HepG2 (cell line): ENCODE data around the gene CFH.

Experiments used
- CBFB ChIP-seq: sonication (generic); formaldehyde crosslinking; IDR thresholded peaks from 2 replicates; pipeline ENCODE4 v1.4.0; 2020; ENCODE audit warnings: missing genetic modification reagents
- CHCHD3 ChIP-seq: sonication (generic); formaldehyde crosslinking; IDR thresholded peaks from 2 replicates; pipeline ENCODE4 v1.8.0; 2022; ENCODE audit warnings: mild to moderate bottlenecking, missing genetic modification reagents, moderate library complexity
- CSRNP1 ChIP-seq: sonication (generic); formaldehyde crosslinking; IDR thresholded peaks from 2 replicates; pipeline ENCODE4 v1.8.1; 2023; ENCODE audit warnings: mild to moderate bottlenecking, missing genetic modification reagents
- FOSL2 ChIP-seq: sonication (generic); formaldehyde crosslinking; IDR thresholded peaks from 2 replicates; pipeline ENCODE4 v1.4.0; 2020; ENCODE audit warnings: missing genetic modification reagents
- RNF2 ChIP-seq: fragments of 450-650 bp; conservative IDR thresholded peaks from 2 replicates; pipeline ENCODE4 v1.6.1; 2016; ENCODE audit warnings: low read depth
- SMARCC2 ChIP-seq: fragments of 450-650 bp; IDR thresholded peaks from 2 replicates; pipeline ENCODE4 v1.6.1; 2017; ENCODE audit warnings: antibody characterized with exemption, mild to moderate bottlenecking
- SMC3 ChIP-seq: IDR thresholded peaks from 2 replicates; pipeline ENCODE4 v1.6.1; 2011; ENCODE audit warnings: low read length, improper control_type of control experiment

GRCh38 chr1:196733091-196733970 lies 81.5 kb downstream of the CFH start:
- TF ChIP-seq SMC3, result no peak
- no peak for TF ChIP-seq RNF2
- no peak for TF ChIP-seq FOSL2 (CRISPR knock-in tag)
- TF ChIP-seq CSRNP1 (CRISPR knock-in tag), result no peak
- TF ChIP-seq SMARCC2, result no peak
- no peak for TF ChIP-seq CHCHD3
- no peak for TF ChIP-seq CBFB (CRISPR knock-in tag)
